IMR-90 (cell line): Measurements from ENCODE around the gene CTNNA1. TPM values are rescaled to one million over a fixed set of nuclear protein-coding genes. Genes with fewer than 3 reads are reported as not detected.

Source experiments
- ATAC-seq: fragments of 200-7000 bp; cut with Tn5 transposase; 2 replicates; pipeline ENCODE4 v1.9.1; 2020; ENCODE audit warnings: low read depth, mild to moderate bottlenecking, moderate library complexity
- BruUV-seq: library from RNA; stranded (reverse); fragments of 400-500 nt; replicated peaks from 2 replicates; lab custom pipeline; 2021; lab: Mats Ljungman, UMichigan
- CTCF ChIA-PET: fragments of 300-600 bp; formaldehyde crosslinking; extraction: SDS; loops from one replicate; lab custom pipeline; 2021; ENCODE audit warnings: antibody characterized with exemption; lab: Yijun Ruan, JAX
- POLR2A ChIA-PET: fragments of 300-600 bp; sonication (Branson Sonifier 250); formaldehyde crosslinking; loops from one replicate; lab custom pipeline; 2022; ENCODE audit warnings: antibody characterized with exemption; ENCODE audit not compliant: unreplicated experiment; lab: Charles Lee
- DNase-seq: peaks from one replicate; pipeline ENCODE4 v3.0.0; 2013
- H2AFZ ChIP-seq: replicated peaks from 2 replicates; pipeline ENCODE3; 2013; ENCODE audit warnings: low read length, mild to moderate bottlenecking; ENCODE audit not compliant: poor library complexity
- H2AK5ac ChIP-seq: 2 replicates; pipeline ENCODE4 v1.6.1; 2013; ENCODE audit warnings: low read depth, low read length, inconsistent platforms
- H2AK9ac ChIP-seq: replicated peaks from 2 replicates; pipeline ENCODE3; 2013; ENCODE audit warnings: mild to moderate bottlenecking, low read depth, low read length, moderate library complexity; ENCODE audit not compliant: poor library complexity
- H2BK120ac ChIP-seq: 2 replicates; pipeline ENCODE4 v1.6.1; 2013; ENCODE audit warnings: low read depth, low read length, inconsistent platforms
- H2BK15ac ChIP-seq: 3 replicates; pipeline ENCODE4 v1.6.1; 2013; ENCODE audit warnings: low read depth, low read length, inconsistent platforms
- H2BK20ac ChIP-seq: 2 replicates; pipeline ENCODE4 v1.6.1; 2013; ENCODE audit warnings: low read depth, mild to moderate bottlenecking, inconsistent platforms, low read length, moderate library complexity
- H2BK5ac ChIP-seq: 2 replicates; pipeline ENCODE4 v1.6.1; 2013; ENCODE audit warnings: mild to moderate bottlenecking, low read depth, low read length, inconsistent platforms; ENCODE audit not compliant: poor library complexity, severe bottlenecking
- H3K14ac ChIP-seq: replicated peaks from 2 replicates; pipeline ENCODE4 v1.6.1; 2013; ENCODE audit warnings: low read depth, low read length, inconsistent platforms
- H3K18ac ChIP-seq: 2 replicates; pipeline ENCODE4 v1.6.1; 2013; ENCODE audit warnings: low read depth, low read length, control low read depth
- H3K23ac ChIP-seq: 2 replicates; pipeline ENCODE4 v1.6.1; 2013; ENCODE audit warnings: low read depth, low read length, inconsistent platforms
- H3K27ac ChIP-seq: 2 replicates; pipeline ENCODE4 v1.5.1; 2013; ENCODE audit warnings: mild to moderate bottlenecking, control low read depth, low read length; ENCODE audit not compliant: insufficient read depth
- H3K27me3 ChIP-seq: 2 replicates; pipeline ENCODE4 v1.6.1; 2013; ENCODE audit warnings: low read length; ENCODE audit not compliant: control insufficient read depth, insufficient read depth
- H3K36me3 ChIP-seq: 2 replicates; pipeline ENCODE4 v1.6.1; 2013; ENCODE audit warnings: low read length, mixed read lengths; ENCODE audit not compliant: control insufficient read depth, insufficient read depth
- H3K4ac ChIP-seq: 2 replicates; pipeline ENCODE4 v1.6.1; 2013; ENCODE audit warnings: low read depth, low read length, inconsistent platforms
- H3K4me1 ChIP-seq: 2 replicates; pipeline ENCODE4 v1.6.1; 2013; ENCODE audit warnings: low read length, mixed read lengths; ENCODE audit not compliant: control insufficient read depth, insufficient read depth
- H3K4me2 ChIP-seq: 2 replicates; pipeline ENCODE4 v1.6.1; 2013; ENCODE audit warnings: low read depth, mild to moderate bottlenecking, control low read depth, low read length, moderate library complexity
- H3K4me3 ChIP-seq: 2 replicates; pipeline ENCODE4 v1.5.1; 2013; ENCODE audit warnings: low read depth, mild to moderate bottlenecking, control low read depth, low read length, moderate library complexity; ENCODE audit not compliant: insufficient read depth
- H3K56ac ChIP-seq: 2 replicates; pipeline ENCODE4 v1.6.1; 2013; ENCODE audit warnings: low read length, inconsistent platforms; ENCODE audit not compliant: insufficient read depth; ENCODE audit errors: extremely low read depth
- H3K79me1 ChIP-seq, 2 experiments: 2 replicates each; pipeline ENCODE4 v1.6.1; 2013; ENCODE audit warnings: low read length in 2 of 2, inconsistent platforms in 1 of 2, low read depth in 1 of 2
- H3K9ac ChIP-seq: 2 replicates; pipeline ENCODE4 v1.6.1; 2013; ENCODE audit warnings: low read depth, low read length, control low read depth
- H3K9me1 ChIP-seq: 2 replicates; pipeline ENCODE4 v1.6.1; 2013; ENCODE audit warnings: low read length, inconsistent platforms; ENCODE audit not compliant: insufficient read depth
- H3K9me3 ChIP-seq: 2 replicates; pipeline ENCODE4 v1.6.1; 2013; ENCODE audit warnings: low read length; ENCODE audit not compliant: control insufficient read depth, insufficient read depth
- H4K20me1 ChIP-seq: 2 replicates; pipeline ENCODE4 v1.6.1; 2013; ENCODE audit warnings: low read length, inconsistent platforms; ENCODE audit not compliant: insufficient read depth
- H4K5ac ChIP-seq: 2 replicates; pipeline ENCODE4 v1.6.1; 2013; ENCODE audit warnings: mild to moderate bottlenecking, low read depth, low read length, control low read depth
- H4K8ac ChIP-seq, 2 experiments: 2 replicates each; pipeline ENCODE4 v1.6.1; 2013; ENCODE audit warnings: low read depth in 2 of 2, low read length in 2 of 2, control low read depth in 1 of 2, inconsistent platforms in 1 of 2
- H4K91ac ChIP-seq: 2 replicates; pipeline ENCODE4 v1.6.1; 2013; ENCODE audit warnings: low read depth, low read length, inconsistent platforms; ENCODE audit not compliant: insufficient read depth
- BHLHE40 ChIP-seq: fragments of 150-350 bp; IDR thresholded peaks from 2 replicates; pipeline ENCODE4 v1.6.1; 2016; ENCODE audit warnings: mild to moderate bottlenecking, low read depth, low read length
- CHD1 ChIP-seq: IDR thresholded peaks from 2 replicates; pipeline ENCODE4 v1.6.1; 2012; ENCODE audit warnings: low read depth, low read length, improper control_type of control experiment
- ELK1 ChIP-seq: fragments of 150-350 bp; IDR thresholded peaks from 2 replicates; pipeline ENCODE4 v1.6.1; 2016; ENCODE audit warnings: low read depth, mild to moderate bottlenecking, low read length, moderate library complexity, borderline replicate concordance
- MAFK ChIP-seq: IDR thresholded peaks from 2 replicates; pipeline ENCODE4 v1.6.1; 2012; ENCODE audit warnings: low read depth, low read length, improper control_type of control experiment
- MAZ ChIP-seq: IDR thresholded peaks from 2 replicates; pipeline ENCODE4 v1.6.1; 2012; ENCODE audit warnings: low read depth, mild to moderate bottlenecking, low read length, improper control_type of control experiment, moderate library complexity, borderline replicate concordance
- MXI1 ChIP-seq: IDR thresholded peaks from 2 replicates; pipeline ENCODE4 v1.6.1; 2012; ENCODE audit warnings: low read depth, mild to moderate bottlenecking, low read length, moderate library complexity, borderline replicate concordance
- POLR2A ChIP-seq: IDR thresholded peaks from 2 replicates; pipeline ENCODE4 v1.6.1; 2012; ENCODE audit warnings: mild to moderate bottlenecking, low read depth, low read length
- RAD21 ChIP-seq: IDR thresholded peaks from 2 replicates; pipeline ENCODE4 v1.6.1; 2012; ENCODE audit warnings: low read length, improper control_type of control experiment
- RCOR1 ChIP-seq: IDR thresholded peaks from 2 replicates; pipeline ENCODE4 v1.6.1; 2012; ENCODE audit warnings: mild to moderate bottlenecking, low read length, improper control_type of control experiment; ENCODE audit not compliant: insufficient replicate concordance
- RFX5 ChIP-seq: IDR thresholded peaks from 2 replicates; pipeline ENCODE4 v1.8.0; 2012; ENCODE audit warnings: low read depth, mild to moderate bottlenecking, low read length, moderate library complexity
- SMC3 ChIP-seq: fragments of 150-350 bp; IDR thresholded peaks from 2 replicates; pipeline ENCODE4 v1.6.1; 2016; ENCODE audit warnings: low read depth, mild to moderate bottlenecking, antibody characterized with exemption, low read length, moderate library complexity
- WGBS, 2 experiments: methylation state at CpG; one replicate each; pipeline versions ENCODE4 v1.1.5 to v1.1.7; 2013; ENCODE audit warnings: missing lambda C conversion rate in 2 of 2; ENCODE audit not compliant: insufficient read length in 1 of 2; ENCODE audit errors: extremely low coverage in 2 of 2; 5-methylcytosine and 5-hydroxymethylcytosine counted together
- dilution Hi-C: fragments of 300-500 bp; cut with HindIII; formaldehyde crosslinking; loops from one replicate; pipeline ENCODE4 v1.14.3; 2018; ENCODE audit warnings: low sequenced_read_pairs; ENCODE audit not compliant: unreplicated experiment
- in situ Hi-C: fragments of 300-500 bp; cut with MboI; formaldehyde crosslinking; loops from 3 replicates; pipeline ENCODE4 v1.14.3; 2019; ENCODE audit warnings: low sequenced_read_pairs, inconsistent platforms, mixed read lengths
- intact Hi-C: fragments of 100-400 bp; cut with micrococcal nuclease; formaldehyde crosslinking; loops from 2 replicates; pipeline ENCODE4 v1.10.0; 2022
- polyA plus RNA-seq, 3 experiments: library from polyadenylated mRNA; depleted of rRNA; stranded (reverse); fragments of >200 nt; gene quantifications; 2 replicates each; pipeline ENCODE4 v1.2.3, GENCODE V29; 2012; ENCODE audit warnings: low replicate concordance in 1 of 3
- total RNA-seq: library from RNA; depleted of rRNA; stranded (reverse); fragments of >200 nt; gene quantifications from 2 replicates; pipeline ENCODE4 v1.2.3, GENCODE V29; 2012
- TF ChIP-seq, protein P1 (sequence below): fragments of 150-350 bp; IDR thresholded peaks from 2 replicates; pipeline ENCODE4 v1.6.1; 2017; ENCODE audit warnings: mild to moderate bottlenecking, antibody characterized with exemption, low read length, low read depth
- TF ChIP-seq, protein P2 (sequence below): conservative IDR thresholded peaks from 2 replicates; pipeline ENCODE4 v1.5.1; 2012; ENCODE audit warnings: mild to moderate bottlenecking, low read depth, low read length, improper control_type of control experiment

Gene CTNNA1
- total and polyA plus RNA-seq, 2 of the 4 experiments (the other 2 are of a cell fraction), result 220 to 471 TPM

DNA sequence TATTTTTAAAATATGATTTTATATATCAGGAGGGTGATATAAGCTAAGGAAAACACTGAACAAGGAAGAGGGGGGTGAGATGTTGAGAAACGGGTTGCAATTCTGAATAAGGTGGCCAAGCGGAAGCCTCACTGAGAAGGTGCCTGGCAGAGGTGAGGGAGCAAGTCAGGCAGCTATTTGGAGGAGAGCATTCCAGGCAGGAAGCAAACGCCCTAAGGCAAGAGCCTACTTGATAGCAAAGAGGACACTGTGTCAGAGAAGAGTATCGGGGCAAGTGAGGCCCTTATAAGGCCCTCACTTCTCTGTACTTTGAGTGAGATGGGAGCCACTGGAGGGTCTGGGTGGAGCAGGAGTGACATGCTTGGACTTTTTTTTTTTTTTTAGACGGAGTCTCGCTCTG, 8.0 kb upstream of the CTNNA1 start:
- ATAC-seq (no peak), DNase-seq (no peak)
- in situ Hi-C loops, result no loop called here
- no peaks in the 10 kb centered on the region; the same call in 1 of the 2 replicates for H3K27me3 ChIP-seq
- H2BK15ac ChIP-seq, result no peak overlapping the region
- BruUV-seq, result no TSS peak
- no peak overlapping the region for H2AK5ac ChIP-seq
- WGBS, 2 experiments, result no CpG with 5 or more reads among the region's 6 CpGs
- no peak overlapping the region for H4K8ac ChIP-seq
- no peaks in the 10 kb centered on the region; the same call in 1 of the 2 replicates for H3K4me1 ChIP-seq
- no peak overlapping the region for H2BK120ac ChIP-seq
- dilution Hi-C loops, result no loop called here
- intact Hi-C loops, result no loop called here
- H2BK5ac ChIP-seq, result no peak overlapping the region
- no peaks in the 10 kb centered on the region for H3K79me1 ChIP-seq
- H3K56ac ChIP-seq, result no peak overlapping the region
- TF ChIP-seq RAD21 (no peak), RFX5 (no peak), SMC3 (no peak), MAFK (no peak), BHLHE40 (no peak), RCOR1 (no peak), ELK1 (no peak), CHD1 (no peak), MAZ (no peak), MXI1 (no peak), POLR2A (no peak)
- TF ChIP-seq, protein P1, sequence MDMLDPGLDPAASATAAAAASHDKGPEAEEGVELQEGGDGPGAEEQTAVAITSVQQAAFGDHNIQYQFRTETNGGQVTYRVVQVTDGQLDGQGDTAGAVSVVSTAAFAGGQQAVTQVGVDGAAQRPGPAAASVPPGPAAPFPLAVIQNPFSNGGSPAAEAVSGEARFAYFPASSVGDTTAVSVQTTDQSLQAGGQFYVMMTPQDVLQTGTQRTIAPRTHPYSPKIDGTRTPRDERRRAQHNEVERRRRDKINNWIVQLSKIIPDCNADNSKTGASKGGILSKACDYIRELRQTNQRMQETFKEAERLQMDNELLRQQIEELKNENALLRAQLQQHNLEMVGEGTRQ, result no peak
- TF ChIP-seq, protein P2, sequence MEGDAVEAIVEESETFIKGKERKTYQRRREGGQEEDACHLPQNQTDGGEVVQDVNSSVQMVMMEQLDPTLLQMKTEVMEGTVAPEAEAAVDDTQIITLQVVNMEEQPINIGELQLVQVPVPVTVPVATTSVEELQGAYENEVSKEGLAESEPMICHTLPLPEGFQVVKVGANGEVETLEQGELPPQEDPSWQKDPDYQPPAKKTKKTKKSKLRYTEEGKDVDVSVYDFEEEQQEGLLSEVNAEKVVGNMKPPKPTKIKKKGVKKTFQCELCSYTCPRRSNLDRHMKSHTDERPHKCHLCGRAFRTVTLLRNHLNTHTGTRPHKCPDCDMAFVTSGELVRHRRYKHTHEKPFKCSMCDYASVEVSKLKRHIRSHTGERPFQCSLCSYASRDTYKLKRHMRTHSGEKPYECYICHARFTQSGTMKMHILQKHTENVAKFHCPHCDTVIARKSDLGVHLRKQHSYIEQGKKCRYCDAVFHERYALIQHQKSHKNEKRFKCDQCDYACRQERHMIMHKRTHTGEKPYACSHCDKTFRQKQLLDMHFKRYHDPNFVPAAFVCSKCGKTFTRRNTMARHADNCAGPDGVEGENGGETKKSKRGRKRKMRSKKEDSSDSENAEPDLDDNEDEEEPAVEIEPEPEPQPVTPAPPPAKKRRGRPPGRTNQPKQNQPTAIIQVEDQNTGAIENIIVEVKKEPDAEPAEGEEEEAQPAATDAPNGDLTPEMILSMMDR, result no peak
- no peak overlapping the region for H2AFZ ChIP-seq
- H2AK9ac ChIP-seq, result no peak overlapping the region
- no peak overlapping the region for H3K4ac ChIP-seq
- no peak overlapping the region for H3K9ac ChIP-seq
- H3K18ac ChIP-seq, result no peak overlapping the region
- H3K27ac ChIP-seq, result no peak overlapping the region
- H3K14ac ChIP-seq, result no peak overlapping the region
- H3K23ac ChIP-seq, result no peak overlapping the region
- ChIA-PET CTCF (interaction anchor here (0.7 kb wide), 1 partner anchor 269 kb away, joined by 3 read pairs; no protein-coding TSS in a partner anchor), POLR2A (no interaction called here)
- no peak overlapping the region for H3K4me2 ChIP-seq
- no peaks in the 10 kb centered on the region for H3K9me3 ChIP-seq
- H3K36me3 ChIP-seq, result no peaks in the 10 kb centered on the region
- H4K5ac ChIP-seq, result no peak overlapping the region
- no peak overlapping the region for H2BK20ac ChIP-seq
- H3K4me3 ChIP-seq, result no peak overlapping the region
- H4K91ac ChIP-seq, result no peak overlapping the region
- H4K20me1 ChIP-seq, result no peaks in the 10 kb centered on the region
- peaks cover 2% of the 10 kb centered on the region; the same call in 1 of the 2 replicates for H3K9me1 ChIP-seq
